ENCODE measurements around the gene C1RL. TPM values are rescaled to one million over a fixed set of nuclear protein-coding genes. Genes with fewer than 3 reads are reported as not detected.

C1RL gene
- total RNA-seq, 4 donors from 2014 or later, result 39.2 to 153 (median 59.5) TPM

DNA sequence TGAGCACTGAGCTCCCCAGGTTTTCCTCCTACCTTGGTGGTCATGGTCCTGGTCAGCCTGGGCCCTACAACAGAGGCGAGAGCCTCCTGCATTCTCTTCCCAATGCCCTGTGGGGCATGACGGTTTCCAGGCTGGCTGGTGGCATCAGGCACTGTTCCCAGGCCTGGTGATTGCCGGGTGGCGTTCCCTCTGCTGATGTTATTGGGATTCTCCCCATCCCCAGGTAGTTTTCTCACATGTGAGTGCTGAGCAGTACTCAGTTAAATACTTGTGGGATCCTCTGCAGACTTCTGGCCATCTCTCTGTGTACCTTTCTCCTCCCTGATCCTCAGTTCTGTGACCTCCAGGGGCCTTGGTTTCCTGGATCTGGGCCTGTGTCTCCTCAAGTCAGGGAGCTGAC lies 32.5 kb downstream of the C1RL start:
- H3K9me3 ChIP-seq, result no peaks in the 10 kb centered on the region
- H3K4me1 ChIP-seq, result peaks cover 13 to 26% of the 10 kb centered on the region in 2 donors
- no peak overlapping the region for H3K4me3 ChIP-seq (replicated peaks in 1 of 3)
- intact Hi-C loops (cut with DNase I), result no loop called here
- 95% methylated on average over 4 of the region's 4 CpGs for WGBS, 2 donors
- no peaks in the 10 kb centered on the region for H3K36me3 ChIP-seq
- no peak for TF ChIP-seq CTCF (IDR thresholded peaks at IDR 0.05)
- H3K27ac ChIP-seq, result no peak overlapping the region
- no peak for DNase-seq
- H3K27me3 ChIP-seq, result no peaks in the 10 kb centered on the region

- TF ChIP-seq CTCF (IDR thresholded peaks at IDR 0.05) (no peak), POLR2A (IDR thresholded peaks at IDR 0.05) (no peak)
- Histone ChIP-seq H3K4me3 (replicated peaks in 1 of 3) (no peak overlapping the region), H3K27me3 (no peaks in the 10 kb centered on the region), H3K36me3 (no peaks in the 10 kb centered on the region), H3K27ac (no peak overlapping the region), H3K4me1 (peaks cover 13 to 24% of the 10 kb centered on the region in 2 donors), H3K9me3 (no peaks in the 10 kb centered on the region)
- intact Hi-C loops (cut with DNase I), result no loop called here
- 85 to 86% methylated on average over 3 of the region's 3 CpGs for WGBS, 2 donors
- DNase-seq, result no peak
These were observed 33.1 kb downstream of the C1RL start for GRCh38 chr12:7075939-7076338.

GRCh38 chr12:7075518-7075917 lies 33.5 kb downstream of the C1RL start:
- Histone ChIP-seq H3K4me3 (replicated peaks in 1 of 3) (no peak overlapping the region), H3K9me3 (no peaks in the 10 kb centered on the region), H3K27ac (no peak overlapping the region), H3K36me3 (no peaks in the 10 kb centered on the region), H3K4me1 (peaks cover 13 to 20% of the 10 kb centered on the region in 2 donors), H3K27me3 (no peaks in the 10 kb centered on the region)
- DNase-seq, result no peak
- intact Hi-C loops (cut with DNase I), result no loop called here
- WGBS, 2 donors, result 62 to 89% methylated on average over 3 of the region's 3 CpGs
- no peak for TF ChIP-seq POLR2A (IDR thresholded peaks at IDR 0.05)
- TF ChIP-seq CTCF (IDR thresholded peaks at IDR 0.05), result no peak

- Histone ChIP-seq H3K9me3 (no peaks in the 10 kb centered on the region), H3K27ac (no peak overlapping the region), H3K4me1 (peaks cover 2 to 6% of the 10 kb centered on the region in 2 donors), H3K27me3 (no peaks in the 10 kb centered on the region), H3K36me3 (no peaks in the 10 kb centered on the region), H3K4me3 (replicated peaks in 1 of 3) (no peak overlapping the region)
- intact Hi-C loops (cut with DNase I), result no loop called here
- TF ChIP-seq POLR2A (IDR thresholded peaks at IDR 0.05) (no peak), CTCF (IDR thresholded peaks at IDR 0.05) (no peak)
- DNase-seq, result no peak
- 64 to 70% methylated on average over 1 of the region's 1 CpG for WGBS, 2 donors
These were observed 35.1 kb downstream of the C1RL start for GRCh38 chr12:7073946-7074345.

DNA sequence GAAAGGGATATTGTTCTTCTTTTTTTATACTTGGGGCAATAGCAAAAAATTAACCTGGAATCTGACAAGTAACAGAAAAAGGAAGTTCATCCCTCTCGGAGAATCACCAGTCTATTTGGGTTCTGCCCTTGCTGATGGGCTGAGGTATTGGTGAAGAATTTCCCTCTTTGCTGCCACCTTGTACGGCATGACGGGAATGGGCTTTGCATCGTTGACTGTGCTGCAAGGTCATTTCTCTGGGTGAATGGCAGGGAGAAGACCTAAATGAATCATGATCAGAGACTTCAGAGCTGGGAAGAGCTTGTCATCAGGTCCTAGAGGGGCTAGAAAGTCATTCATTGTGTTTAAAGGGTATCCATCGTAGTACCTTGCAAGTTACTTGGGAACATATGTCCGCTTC lies 36.5 kb downstream of the C1RL start:
- Histone ChIP-seq H3K4me1 (no peaks in the 10 kb centered on the region), H3K4me3 (replicated peaks in 1 of 3) (no peak overlapping the region), H3K9me3 (no peaks in the 10 kb centered on the region), H3K36me3 (no peaks in the 10 kb centered on the region), H3K27me3 (no peaks in the 10 kb centered on the region), H3K27ac (no peak overlapping the region)
- DNase-seq, result no peak
- 85 to 90% methylated on average over 6 of the region's 6 CpGs for WGBS, 2 donors
- no peak for TF ChIP-seq CTCF (IDR thresholded peaks at IDR 0.05)
- TF ChIP-seq POLR2A (IDR thresholded peaks at IDR 0.05), result no peak
- intact Hi-C loops (cut with DNase I), result no loop called here

Measured in thyroid gland (tissue), 4 donors.